Measurements from ENCODE around the gene STK32B.
"Not testable (repeated sequence)": the region's sequence is repeated elsewhere in the genome, so short reads cannot be mapped to it uniquely, and the experiment has no call there.

STK32B gene

DNA sequence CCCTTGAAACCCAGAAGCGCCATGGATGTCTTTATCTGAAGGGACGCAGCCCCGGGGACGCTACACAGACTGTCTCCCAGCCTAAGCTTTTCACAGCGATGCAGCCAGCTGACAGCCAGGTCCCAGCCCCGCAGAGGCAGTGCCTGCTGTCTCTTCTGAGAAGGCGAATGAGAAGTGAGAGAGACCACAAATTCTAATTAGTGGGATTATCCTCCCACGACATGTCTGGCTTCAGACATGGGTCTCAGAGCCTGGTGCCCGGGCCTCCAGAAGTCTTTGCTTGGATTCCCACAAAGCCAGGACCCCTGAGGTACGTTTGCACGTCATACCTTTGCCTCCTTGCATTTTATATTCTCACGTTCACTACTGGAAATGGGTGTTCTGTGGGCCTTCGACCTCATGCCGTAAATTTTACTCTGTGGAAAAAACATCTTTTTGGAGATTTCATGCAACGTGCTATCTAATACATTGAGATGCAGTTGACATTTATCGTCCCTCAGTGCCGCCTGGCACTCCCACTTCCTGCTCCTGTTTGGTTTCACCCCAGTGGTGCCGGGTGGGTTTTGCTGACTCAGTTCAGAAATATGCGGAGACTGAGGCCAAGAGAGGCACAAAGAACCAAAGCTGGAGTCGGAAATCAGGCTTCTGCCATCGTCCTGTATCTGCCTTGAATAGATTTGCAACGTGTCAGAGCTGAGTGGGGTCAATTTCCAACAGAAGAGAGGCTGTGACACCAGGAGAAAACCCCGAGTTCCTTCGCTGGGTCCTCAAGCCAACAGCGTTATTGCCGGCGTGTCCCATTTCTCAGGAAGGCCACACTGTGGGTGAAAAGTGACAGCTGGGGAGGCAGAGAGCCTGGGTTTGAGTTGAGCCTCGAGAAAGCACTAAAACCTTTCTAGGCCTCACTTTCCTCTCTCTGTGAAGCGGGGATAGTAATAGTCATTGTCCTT, 114.4 kb downstream of the STK32B start:
- DNase-seq, result no peak

DNA sequence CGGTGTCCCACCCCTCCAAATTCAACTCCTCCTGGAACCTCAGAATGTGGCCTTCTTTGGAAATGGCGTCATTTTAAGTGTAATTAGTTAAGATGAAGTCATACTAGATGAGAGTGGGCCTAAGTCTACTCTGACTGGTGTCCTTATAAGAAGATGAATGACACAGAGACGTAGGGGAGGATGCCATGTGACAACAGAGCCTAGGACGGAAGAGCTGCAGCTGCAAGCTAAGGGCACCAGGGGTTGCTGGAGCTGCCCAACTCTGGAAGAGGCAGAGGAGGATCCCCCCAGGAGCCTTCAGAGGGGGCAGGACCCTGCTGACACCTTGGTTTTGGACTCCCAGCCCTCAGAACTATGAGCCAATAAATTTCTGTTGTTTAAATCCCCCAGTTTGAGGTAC, 115.1 kb downstream of the STK32B start:
- DNase-seq, result no peak

DNA sequence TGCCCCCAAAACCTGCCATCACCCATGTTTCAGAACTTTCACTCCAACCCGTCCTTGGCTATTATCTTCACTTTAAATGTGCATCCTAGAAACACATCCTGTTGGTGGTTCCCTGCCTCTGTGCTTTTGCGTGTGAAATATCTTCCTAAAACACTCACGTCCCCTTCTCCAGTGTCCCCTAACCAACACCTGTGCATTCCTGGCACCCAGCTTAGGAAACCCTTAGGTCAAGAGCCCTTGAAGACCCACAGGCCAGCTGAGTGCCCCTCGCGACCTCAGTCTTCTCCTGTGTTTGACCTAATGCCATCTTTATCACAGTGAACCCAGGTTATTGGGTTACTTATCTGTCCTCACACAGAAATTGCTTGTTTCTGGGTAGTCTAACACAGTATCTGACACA, 117.6 kb downstream of the STK32B start:
- no peak for DNase-seq

DNA sequence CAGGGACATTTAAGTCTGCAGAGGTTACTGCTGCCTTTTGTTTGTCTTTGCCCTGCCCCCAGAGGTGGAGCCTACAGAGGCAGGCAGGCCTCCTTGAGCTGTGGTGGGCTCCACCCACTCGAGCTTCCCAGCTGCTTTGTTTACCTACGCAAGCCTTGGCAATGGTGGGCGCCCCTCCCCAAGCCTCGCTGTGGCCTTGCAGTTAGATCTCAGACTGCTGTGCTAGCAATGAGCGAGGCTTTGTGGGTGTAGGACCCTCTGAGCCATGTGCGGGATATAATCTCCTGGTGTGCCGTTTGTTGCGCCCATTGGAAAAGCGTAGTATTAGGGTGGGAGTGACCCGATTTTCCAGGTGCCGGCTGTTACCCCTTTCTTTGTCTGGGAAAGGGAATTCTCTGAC, 124.6 kb downstream of the STK32B start:
- not testable (repeated sequence) for DNase-seq

DNA sequence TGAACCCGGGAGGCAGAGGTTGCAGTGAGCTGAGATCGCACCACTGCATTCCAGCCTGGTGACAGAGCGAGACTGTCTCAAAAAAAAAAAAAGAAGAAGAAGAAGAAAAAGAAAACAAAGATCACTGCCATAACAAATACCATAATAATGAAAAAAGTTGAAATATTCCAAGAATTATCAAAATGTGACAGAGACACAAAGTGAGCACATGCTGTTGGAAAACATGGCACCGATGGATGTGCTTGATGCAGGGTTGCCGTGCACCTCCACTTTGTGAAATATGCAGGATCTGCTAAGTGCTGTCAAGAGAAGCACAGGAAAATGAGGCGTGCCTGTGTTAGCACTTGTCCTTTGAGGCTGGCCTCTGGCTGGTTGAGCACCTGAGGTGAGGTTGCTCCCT, 133.3 kb downstream of the STK32B start:
- DNase-seq, result no peak

DNA sequence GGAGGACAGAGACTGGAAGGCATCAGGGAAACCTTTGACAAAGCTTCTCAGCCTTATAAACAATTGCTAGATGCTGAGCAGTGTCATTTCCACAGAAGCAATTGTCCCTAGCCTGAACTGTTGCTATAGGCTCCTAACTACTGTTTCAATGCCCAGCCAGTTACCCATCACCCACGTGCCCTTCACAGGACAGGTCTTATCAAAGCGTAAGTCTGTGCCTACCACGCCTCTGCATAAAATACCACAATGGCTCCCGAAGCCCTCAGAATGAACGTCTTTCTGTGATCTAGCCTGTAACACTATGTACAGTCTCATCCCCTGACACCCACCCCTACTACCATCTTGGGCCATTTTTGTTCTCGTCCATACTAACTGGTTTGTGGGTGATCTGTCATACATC, 134.3 kb downstream of the STK32B start:
- no peak for DNase-seq

DNA sequence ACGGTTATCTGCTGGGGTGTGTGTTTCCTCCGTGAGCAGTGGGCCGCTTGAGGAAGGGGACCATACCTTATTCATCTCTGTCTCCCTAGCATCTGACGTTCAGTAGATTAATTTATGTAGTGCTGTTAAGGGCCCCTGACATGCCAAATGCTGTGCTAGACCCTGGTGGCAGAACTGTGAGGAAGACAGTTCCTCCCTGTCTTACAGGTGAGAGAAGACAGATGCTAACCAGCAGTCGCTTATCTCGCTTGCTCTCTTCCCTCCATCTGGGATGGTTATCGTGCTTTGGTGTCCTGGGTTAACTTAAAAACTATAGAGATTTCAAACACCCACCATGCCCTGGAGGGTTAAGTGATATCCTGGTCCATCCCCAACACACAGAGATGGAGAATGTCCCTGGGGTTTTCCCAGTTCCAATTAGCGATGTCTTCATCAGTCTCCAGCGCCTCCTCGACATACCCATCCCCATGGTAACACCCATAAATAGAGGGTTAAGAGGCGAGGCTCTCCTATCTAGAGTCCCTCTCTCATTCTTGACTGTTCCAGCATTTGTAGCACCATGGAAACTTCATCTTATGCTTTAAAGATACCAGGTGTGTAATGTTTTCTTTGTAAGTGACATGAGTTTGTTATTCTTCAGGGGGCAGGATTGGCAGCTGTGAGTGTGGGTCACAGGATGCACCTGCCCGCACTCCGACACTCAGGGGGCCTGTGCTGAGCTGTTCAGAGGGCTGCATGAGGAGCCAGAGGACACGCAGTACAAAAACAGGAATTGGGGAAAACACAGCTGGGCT, 135.2 kb downstream of the STK32B start:
- DNase-seq, result no peak

DNA sequence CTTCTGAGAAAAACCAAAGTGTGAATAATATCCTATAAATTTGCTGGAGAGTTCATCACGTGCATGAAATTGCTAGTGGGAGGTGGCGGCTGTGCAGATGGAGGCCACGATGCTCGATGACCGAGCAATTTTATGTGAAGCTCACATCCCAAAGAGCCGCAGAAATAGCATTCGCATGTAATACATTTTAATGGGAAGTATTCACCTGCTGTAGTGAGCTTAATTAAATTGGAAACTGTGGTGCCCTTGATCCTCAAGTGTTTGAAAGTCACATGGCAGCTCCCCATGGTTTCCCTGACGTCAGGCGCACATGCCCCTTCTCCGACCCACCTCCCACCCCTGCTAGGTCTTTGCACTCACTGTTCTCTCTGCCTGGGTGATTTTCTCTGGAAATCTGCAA, 136.8 kb downstream of the STK32B start:
- no peak for DNase-seq

DNA sequence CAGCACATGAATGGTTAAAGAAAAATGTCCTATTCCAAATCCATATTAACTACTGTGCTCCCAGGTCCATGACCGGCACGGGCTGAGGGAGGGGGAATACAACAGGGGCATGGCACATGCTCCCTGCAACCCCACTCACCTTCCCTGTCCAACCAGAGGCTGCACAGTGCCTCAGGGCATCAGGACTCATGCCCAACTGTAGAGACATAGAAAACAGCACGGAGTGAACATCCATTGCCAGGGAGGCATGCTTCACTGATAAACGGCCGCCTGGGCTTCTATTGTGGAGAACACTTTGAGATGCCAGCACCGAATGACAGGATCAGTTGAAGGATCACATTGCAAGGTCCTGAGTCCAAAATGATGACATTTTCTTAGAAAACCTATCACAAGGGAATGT, 140.6 kb downstream of the STK32B start:
- DNase-seq, result no peak

DNA sequence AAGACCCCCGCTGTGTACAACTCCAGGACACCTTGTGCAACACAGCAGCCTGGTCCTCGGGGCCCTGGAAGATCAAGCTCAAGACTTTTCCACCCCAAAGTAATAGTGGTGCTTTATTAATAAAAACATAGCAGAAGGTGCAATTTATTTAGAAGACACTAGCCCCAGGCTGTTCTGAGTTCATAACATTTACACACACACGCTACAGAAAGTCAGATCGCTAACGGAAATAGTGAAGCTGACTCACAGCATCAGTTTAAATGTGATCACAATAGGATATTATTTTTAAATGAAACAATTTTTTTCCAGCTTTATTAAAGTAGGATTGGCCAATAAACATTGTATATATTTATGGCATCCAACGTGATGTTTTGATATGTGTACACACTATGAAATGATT, 141.0 kb downstream of the STK32B start:
- no peak for DNase-seq

DNA sequence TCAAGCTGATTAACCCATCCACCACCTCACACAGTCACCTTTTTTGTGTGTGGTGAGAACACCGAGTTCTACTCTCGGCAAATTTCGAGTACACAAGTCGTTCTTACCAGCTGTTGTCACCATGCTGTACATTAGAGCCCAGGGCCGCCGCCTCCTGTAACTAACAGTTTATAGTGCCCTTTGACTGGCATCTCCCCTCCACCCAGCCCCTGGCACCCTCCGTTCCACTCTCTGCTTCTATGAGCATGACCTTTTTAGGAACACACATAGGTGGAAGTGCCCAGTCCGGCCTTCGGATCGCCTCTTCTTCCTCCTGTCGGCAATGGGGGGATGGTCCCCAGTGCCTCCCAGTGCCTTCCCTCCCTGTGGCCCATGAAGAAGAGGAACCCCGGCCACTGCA, 141.4 kb downstream of the STK32B start:
- no peak for DNase-seq

DNA sequence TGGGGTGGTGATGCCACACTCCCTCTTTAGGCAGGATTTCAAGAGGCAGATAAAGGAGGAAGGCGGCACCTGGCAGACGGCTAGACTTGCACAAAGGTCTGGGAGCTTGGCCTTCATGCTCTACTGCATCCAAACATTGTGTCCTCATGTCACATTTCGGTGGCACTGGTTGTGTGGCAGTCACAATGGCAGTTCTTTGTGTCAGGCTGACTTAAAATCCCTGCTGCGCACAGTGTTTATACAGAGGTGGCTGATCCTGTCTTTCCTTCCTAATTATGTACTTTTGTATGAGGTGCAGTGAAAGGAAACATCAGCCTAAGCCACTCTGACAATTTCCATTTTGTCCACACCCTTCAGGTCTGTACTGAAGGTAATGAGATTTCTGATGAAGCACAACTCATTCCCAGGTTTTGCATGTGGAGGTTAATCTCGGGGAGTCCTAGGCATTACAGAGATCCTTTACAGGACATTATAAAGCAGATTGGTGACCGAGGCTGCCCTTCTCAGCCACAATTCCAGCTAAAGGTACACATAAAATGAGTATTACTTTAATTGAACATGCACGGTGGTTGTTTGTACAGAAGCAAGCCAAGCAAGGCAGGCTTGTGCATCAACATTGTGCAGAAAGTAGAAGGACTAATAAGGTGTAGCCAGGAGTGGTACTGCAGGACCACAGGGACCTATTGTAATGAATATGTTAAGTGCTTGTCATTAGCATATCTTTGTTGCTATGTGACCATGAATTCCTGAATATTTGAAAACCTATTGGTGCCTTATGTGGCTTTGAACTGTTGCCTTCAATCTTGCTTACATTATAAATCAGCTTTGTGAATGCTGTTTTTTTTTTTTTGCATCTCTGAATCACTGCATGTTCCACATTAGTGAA, 147.6 kb downstream of the STK32B start:
- no peak for DNase-seq

DNA sequence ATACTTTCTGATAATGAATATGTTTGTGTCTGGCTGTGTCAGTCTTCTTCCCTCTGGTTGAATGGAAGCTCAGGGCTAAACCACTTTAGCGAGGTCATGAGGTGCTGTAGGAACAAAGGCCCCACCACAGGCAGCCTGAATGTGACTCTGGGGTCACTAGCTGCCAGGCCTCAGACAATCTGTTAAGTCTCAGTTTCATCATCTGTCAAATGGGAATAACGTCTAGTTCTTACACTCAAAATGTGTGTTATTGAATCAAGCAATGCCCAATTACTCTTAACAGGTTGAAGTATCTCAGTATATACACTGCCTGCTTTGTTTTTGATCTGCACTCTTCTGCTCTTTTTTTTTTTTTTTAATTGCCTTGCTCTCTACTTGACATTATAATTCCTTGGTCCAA, 148.6 kb downstream of the STK32B start:
- DNase-seq, result no peak

DNA sequence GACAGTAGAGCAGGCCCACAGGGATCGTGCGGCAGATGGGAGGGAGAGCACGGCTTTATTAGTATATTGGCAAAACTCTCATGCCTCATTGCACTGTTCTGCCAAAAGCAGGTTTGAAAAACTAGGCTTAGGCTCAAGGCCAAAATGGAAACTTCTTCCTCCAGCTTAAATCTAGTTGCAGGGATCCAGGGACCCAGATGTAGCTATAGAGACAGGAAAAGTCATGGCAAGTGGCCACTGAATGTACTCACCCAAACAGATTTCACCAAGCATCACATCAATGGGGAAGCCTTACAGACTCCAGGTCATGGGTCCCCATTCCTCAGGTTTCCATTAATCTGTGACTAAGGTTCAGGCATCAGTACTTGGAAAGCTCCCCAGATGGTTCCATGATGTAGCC, 149.2 kb downstream of the STK32B start:
- DNase-seq, result no peak

DNA sequence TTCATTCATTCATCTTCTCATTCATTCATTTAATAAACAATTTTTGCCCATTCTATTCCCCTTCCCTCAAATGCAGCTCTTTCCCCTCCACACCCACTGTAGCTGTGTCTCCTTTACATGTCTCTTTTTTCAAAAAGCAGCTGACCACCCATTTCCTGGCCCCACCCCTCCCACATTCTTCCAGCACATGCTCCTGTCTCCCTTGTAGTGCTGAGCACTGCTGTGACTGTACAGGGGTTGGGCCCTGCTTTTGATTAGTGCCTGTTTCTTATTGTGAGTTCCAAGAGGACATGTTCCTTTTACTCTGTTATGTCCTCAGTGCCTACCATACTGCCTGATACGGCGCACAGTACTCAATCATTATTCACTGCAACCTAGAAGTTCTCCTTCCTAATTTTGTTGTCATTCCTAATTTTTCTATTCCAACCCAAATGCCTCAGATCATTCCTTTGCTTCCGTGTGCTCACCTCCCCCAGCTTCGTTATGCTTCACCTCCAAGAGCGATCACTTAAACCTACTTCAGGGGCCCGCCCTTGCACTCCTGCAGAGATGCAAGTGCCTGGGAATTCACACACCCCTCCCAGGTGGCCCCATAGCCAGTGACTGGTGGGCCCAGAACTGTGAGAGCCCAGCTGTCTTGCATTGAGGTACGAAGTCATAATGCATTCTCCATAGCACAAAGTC, 152.2 kb downstream of the STK32B start:
- DNase-seq, result no peak

DNA sequence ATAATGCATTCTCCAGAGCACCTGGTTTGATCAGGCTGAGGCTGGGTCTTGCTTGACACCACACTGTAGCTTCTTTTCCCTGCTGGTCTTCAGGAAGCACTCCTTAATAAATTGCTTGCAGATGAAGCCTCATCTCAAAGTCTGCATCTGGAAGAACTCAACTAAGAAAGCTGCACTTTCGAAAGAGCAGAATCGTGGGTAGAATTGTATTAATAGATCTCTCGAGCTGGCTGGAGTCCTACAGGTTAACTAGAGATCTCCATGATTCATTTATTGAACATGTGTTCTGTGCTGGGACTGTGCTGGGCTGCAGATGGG, 152.7 kb downstream of the STK32B start:
- no peak for DNase-seq

DNA sequence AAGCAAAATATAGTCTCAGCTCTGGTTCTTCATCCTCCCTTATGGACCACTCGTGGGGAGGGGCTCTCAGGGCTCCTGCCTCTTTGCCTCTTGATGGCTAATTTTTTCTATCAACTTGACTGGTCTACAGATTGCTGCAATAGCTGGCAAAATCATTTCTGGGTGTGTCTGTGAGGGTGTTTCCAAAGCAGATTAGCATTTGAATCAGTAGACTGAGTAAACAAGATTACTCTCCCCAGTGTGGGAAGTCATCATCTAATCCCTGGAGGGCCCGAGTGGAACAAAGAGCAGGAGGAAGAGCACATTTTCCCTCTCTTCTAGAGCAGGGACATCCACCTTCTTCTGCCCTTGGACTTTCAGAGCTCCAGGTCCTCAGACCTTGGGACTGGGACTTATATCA, 153.5 kb downstream of the STK32B start:
- no peak for DNase-seq

DNA sequence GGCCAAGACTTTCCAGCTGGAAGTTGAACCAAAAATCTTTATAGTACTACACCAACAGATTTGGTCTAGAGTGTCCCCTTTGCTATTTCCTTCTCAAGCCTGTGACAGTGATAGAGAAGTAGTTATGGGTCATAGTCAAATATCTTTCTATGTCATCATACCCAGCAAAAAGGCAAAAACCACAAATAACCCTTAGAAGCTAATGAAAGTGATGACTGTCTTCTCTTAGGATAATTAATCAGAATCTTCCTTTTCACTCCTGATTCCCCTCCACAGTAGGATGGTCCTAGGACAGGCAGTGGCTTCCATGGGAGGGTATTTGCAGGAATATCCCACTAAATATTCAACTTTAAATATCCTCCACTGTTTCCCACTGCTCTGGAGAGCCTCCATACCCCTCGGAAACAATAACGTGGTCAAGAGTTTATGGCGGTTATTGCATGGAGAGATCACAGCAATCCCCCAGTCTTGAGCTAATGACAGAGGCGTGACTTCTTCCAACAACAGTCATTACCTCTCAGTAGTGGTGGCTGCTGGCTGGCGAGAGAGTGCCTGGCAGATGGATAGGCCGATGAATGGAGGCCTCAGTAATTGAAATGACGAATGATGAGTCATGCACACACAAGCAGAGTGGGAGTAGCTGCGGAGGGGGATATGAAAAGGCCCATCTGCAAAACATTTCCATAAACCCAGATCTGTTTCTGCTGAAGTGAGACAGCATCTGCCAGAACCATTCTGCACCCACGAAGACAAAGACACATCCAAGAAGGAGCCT, 154.9 kb downstream of the STK32B start:
- DNase-seq, result no peak

DNA sequence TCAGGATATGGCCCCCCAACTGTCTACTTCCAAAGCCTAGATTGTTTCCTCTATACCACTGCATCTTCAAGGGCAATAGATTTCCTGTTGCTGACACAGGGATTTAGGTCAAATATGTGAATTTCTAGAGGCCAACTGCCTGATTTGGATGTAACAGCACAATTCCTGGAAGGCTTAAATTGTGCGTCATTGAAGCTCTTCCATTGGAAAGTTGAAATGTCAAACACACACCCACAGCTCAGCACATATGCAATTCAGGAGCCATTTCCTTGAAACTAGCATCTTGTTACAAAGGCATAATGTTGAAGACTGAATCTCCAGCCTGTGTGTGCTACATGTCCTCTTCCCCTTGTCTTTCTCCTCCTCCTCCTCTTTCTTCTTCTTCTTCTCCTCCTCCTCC, 158.6 kb downstream of the STK32B start:
- no peak for DNase-seq

DNA sequence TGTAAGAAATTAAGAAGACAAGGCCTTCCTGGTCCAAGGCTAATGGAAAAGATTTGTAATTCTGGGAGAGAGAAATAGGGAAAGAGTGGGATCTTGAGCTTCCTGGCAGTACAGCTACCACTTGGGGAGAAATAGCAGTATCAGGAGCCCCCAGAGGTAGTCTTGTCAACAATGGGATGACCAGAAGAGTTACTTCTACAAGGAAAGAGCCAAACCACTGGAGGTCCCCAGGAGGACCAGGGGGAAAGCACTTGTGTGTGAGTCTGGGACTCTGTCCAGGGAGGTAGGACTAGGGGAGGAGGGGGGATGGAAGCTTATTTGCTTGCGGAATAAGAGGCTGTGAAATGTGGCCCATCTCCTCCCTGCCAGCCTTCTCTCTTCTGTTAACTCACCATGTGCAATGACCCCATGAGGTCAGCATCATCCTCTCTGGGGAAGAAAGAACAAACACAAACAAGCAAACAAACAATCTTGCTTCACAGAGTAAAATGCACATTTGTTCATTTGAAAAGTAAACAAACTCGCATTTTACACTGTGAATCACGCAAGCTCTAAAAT, 160.1 kb downstream of the STK32B start:
- no peak for DNase-seq

DNA sequence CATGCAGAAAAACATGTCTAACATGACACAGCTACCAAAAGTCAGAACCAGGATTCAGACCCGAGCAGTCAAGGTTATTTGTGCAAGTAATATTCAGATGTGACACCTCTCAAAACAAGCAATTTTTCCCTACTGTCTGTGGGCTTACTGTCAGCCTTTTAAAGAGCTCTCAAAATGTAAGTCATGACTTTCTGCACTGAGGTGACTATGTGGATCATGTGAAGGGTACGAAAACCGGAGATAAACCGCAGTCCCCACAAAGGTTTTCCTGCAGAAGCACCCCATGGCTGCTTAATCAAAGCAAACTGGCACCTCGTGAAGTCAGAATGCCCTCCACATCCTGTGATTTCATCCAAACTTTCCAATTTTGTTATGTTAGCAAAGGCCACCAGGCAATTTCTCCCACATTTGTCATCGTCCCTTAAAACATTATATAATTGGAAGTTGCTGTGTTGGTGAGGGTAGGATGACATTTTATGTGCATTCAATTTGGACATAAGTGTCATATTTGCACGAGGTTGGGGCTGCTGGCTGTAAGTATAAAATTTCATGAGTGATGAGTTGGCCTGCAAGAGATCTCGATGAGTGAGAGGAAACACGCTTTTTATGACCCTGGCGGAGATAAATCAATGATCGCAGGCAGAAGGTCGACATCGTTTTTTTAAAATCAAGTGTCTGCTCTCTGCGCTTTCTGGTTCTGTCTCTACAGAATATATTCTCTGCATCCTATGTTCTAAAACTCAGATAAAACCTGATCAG, 161.2 kb downstream of the STK32B start:
- DNase-seq, result no peak

Data from NCI-H146 (cell line).